Body of pancreas (tissue), 4 donors: ENCODE data around the gene MAP2K5. TPM values are rescaled to one million over a fixed set of nuclear protein-coding genes. Genes with fewer than 3 reads are reported as not detected.

Experiments
- ATAC-seq: fragments of 150-250 bp; one replicate; pipeline ENCODE4 v1.9.1; 2016
- DNase-seq, 4 donors: peaks; one replicate each; pipeline ENCODE4 v3.0.0-alpha.2; 2019
- H3K27ac ChIP-seq, 4 donors: fragments of 200-600 bp; sonication (generic); 1 replicate in 3 of 4; 2 replicates in 1 of 4; pipeline versions ENCODE4 v1.5.1 to v1.6.1; 2016 to 2019; ENCODE audit warnings: mild to moderate bottlenecking in 1 of 4, mixed read lengths in 1 of 4, moderate library complexity in 1 of 4
- H3K27me3 ChIP-seq, 2 donors: fragments of 200-600 bp; sonication (generic); one replicate each; pipeline ENCODE4 v1.6.0; 2016; ENCODE audit warnings: mild to moderate bottlenecking in 1 of 2
- H3K36me3 ChIP-seq, 2 donors: fragments of 200-600 bp; sonication (generic); replicated peaks in 1 of 2; 2 replicates each; pipeline ENCODE4 v1.5.1; 2016; ENCODE audit warnings: low read depth in 2 of 2; ENCODE audit not compliant: insufficient read depth in 1 of 2
- H3K4me1 ChIP-seq: fragments of 200-600 bp; sonication (generic); one replicate; pipeline ENCODE4 v1.6.0; 2016
- H3K4me3 ChIP-seq, 2 donors: fragments of 200-600 bp; sonication (generic); 1 replicate in 1 of 2; 2 replicates in 1 of 2; pipeline ENCODE4 v1.5.1; 2016 to 2019
- H3K9me3 ChIP-seq, 3 donors: fragments of 200-600 bp; sonication (generic); 1 replicate in 2 of 3; 2 replicates in 1 of 3; pipeline ENCODE4 v1.5.1; 2016
- CTCF ChIP-seq, 7 experiments: fragments of 450-650 bp in 4 of 7; fragments of 200-600 bp in 3 of 7; sonication (generic) in 3 of 7; IDR thresholded peaks; one replicate each; pipeline ENCODE4 v1.5.1; 2016 to 2019; ENCODE audit warnings: antibody characterized with exemption in 7 of 7
- POLR2A ChIP-seq, 3 donors: fragments of 450-650 bp; IDR thresholded peaks; one replicate each; pipeline ENCODE4 v1.6.1; 2016; ENCODE audit warnings: antibody characterized with exemption in 3 of 3, mild to moderate bottlenecking in 2 of 3
- WGBS, 2 donors: methylation state at CpG; one replicate each; pipeline ENCODE4 v1.1.5; 2017; 5-methylcytosine and 5-hydroxymethylcytosine counted together
- intact Hi-C: fragments of 100-400 bp; cut with DNase I; formaldehyde crosslinking; loops from one replicate; pipeline ENCODE4 v1.15.1; 2023
- total RNA-seq, 2 donors: library from RNA; depleted of rRNA; stranded (reverse); fragments of >200 nt; gene quantifications; one replicate each; pipeline ENCODE4 v1.1.0, GENCODE V29; 2016

MAP2K5 gene
- total RNA-seq, 2 donors from 2014 or later, result 2.6 to 10.9 TPM

- H3K27ac ChIP-seq, result no peak overlapping the region
- no peak overlapping the region for H3K4me3 ChIP-seq
- peaks cover 7% of the 10 kb centered on the region for H3K4me1 ChIP-seq
- 92 to 93% methylated on average over 7 of the region's 7 CpGs for WGBS, 2 donors
- intact Hi-C loops, result no loop called here
- H3K36me3 ChIP-seq, result no peaks in the 10 kb centered on the region
- DNase-seq (no peak), ATAC-seq (no peak)
- H3K9me3 ChIP-seq, result no peaks in the 10 kb centered on the region
- no peaks in the 10 kb centered on the region for H3K27me3 ChIP-seq
- TF ChIP-seq POLR2A (IDR thresholded peaks at IDR 0.05) (no peak), CTCF (IDR thresholded peaks at IDR 0.05) (no peak)
Measured at GRCh38 chr15:67762610-67763368, 220.3 kb downstream of the MAP2K5 start.

- H3K4me1 ChIP-seq, result peaks cover 7% of the 10 kb centered on the region
- TF ChIP-seq CTCF (IDR thresholded peaks at IDR 0.05), result no peak
- TF ChIP-seq POLR2A (IDR thresholded peaks at IDR 0.05), result no peak
- H3K4me3 ChIP-seq, result no peak overlapping the region
- no peak for ATAC-seq
- H3K27me3 ChIP-seq, result no peaks in the 10 kb centered on the region
- H3K27ac ChIP-seq, result no peak overlapping the region
- no peaks in the 10 kb centered on the region for H3K9me3 ChIP-seq
- no peaks in the 10 kb centered on the region for H3K36me3 ChIP-seq
- 60 to 61% methylated on average over 2 of the region's 2 CpGs for WGBS, 2 donors
- no peak for DNase-seq
- intact Hi-C loops, result no loop called here
Measured at GRCh38 chr15:67765701-67766100, 223.2 kb downstream of the MAP2K5 start.

- no peaks in the 10 kb centered on the region for H3K36me3 ChIP-seq
- H3K27ac ChIP-seq, result no peak overlapping the region
- no peak overlapping the region for H3K4me3 ChIP-seq
- TF ChIP-seq POLR2A (IDR thresholded peaks at IDR 0.05) (no peak), CTCF (IDR thresholded peaks at IDR 0.05) (no peak)
- H3K27me3 ChIP-seq, result no peaks in the 10 kb centered on the region
- 58 to 66% methylated on average over 2 of the region's 2 CpGs for WGBS, 2 donors
- ATAC-seq (no peak), DNase-seq (no peak)
- H3K9me3 ChIP-seq, result no peaks in the 10 kb centered on the region
- peaks cover 10% of the 10 kb centered on the region for H3K4me1 ChIP-seq
- intact Hi-C loops, result no loop called here
Measured at GRCh38 chr15:67766968-67767367, 224.5 kb downstream of the MAP2K5 start.

- intact Hi-C loops, result no loop called here
- no peak overlapping the region for H3K4me3 ChIP-seq
- no peaks in the 10 kb centered on the region for H3K36me3 ChIP-seq
- 91 to 94% methylated on average over 7 of the region's 7 CpGs for WGBS, 2 donors
- no peaks in the 10 kb centered on the region for H3K9me3 ChIP-seq
- ATAC-seq (no peak), DNase-seq (no peak)
- H3K27ac ChIP-seq, result no peak overlapping the region
- H3K27me3 ChIP-seq, result no peaks in the 10 kb centered on the region
- no peak for TF ChIP-seq CTCF (IDR thresholded peaks at IDR 0.05)
- no peak for TF ChIP-seq POLR2A (IDR thresholded peaks at IDR 0.05)
- peaks cover 11% of the 10 kb centered on the region for H3K4me1 ChIP-seq
Measured at GRCh38 chr15:67768313-67768977, 225.9 kb downstream of the MAP2K5 start.
